ENCODE measurements around the gene ANK3.

GRCh38 chr10:60200012-60200681 lies 189.5 kb downstream of the ANK3 start:
- TF ChIP-seq CTCF (IDR thresholded peaks at IDR 0.05) (no peak), POLR2A (IDR thresholded peaks at IDR 0.05) (no peak)
